ENCODE measurements around the gene GSDMA.
"Not testable (repeated sequence)": the region's sequence is repeated elsewhere in the genome, so short reads cannot be mapped to it uniquely, and the experiment has no call there.

GSDMA gene

DNA sequence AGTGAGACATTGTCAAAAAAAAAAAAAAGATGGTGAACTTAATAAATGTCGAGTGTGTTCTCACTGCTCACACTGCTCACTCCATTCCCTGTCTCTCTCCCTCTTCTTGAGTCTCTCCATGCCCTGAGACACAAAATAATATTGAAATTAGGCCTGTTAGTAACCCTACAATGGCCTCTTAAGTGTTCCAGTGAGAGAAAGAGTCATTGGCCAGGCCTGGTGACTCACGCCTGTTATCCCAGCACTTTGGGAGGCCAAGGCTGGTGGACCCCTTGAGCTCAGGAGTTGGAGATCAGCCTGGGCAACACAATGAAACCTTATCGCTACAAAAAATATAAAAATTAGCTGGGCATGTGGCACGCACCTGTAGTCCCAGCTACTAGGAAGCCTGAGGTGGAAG lies 36.3 kb downstream of the GSDMA start:
- no peak for DNase-seq

DNA sequence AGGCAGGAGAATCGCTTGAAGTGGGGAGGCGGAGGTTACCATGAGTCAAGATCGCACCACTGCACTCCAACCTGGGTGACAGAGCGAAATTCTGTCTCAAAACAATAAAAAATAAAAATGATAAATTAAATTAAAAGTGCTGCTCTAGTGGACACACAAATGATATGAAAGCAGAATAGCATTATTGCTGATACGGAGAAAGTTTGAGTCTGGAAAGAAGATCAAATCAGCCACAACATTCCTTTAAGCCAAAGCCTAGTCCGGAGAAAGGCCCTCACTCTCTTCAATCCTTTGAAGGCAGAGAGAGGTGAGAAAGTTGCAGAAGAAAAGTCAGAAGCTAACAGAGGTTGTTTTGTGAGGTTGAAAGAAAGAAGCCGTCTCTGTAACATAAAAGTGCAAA lies 37.4 kb downstream of the GSDMA start:
- no peak for DNase-seq

DNA sequence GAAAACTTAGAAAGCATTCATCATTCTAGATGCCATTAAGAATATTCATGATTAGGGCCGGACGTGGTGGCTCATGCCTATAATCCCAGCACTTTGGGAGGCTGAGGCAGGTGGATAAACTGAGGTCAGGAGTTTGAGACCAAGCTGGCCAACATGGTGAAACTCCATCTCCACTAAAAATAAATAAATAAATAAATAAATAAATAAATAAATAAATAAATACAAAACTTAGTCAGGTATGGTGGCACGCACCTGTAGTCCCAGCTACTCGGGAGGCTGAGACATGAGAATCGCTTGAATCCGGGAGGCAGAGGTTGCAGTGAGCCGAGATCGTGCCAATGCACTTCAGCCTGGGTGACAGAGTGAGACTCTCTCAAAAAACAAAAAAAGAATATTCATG lies 38.5 kb downstream of the GSDMA start:
- not testable (repeated sequence) for DNase-seq

DNA sequence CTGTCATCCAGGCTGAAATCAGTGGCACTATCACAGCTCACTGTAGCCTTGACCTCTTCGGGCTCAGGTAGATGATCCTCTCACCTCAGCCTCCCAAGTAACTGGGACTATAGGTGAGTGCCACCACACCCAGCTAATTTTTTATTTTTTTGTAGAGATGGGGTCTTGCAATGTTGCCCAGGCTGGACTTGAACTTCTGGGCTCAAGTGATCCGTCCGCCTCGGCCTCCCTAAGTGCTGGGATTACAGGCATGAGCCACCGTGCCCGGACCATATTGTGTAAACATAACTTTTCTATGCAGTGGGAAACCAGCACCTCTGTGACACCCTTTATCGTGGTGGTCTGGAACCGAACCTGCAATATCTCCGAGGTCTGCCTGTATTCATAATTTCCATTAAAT lies 41.3 kb downstream of the GSDMA start:
- no peak for DNase-seq

DNA sequence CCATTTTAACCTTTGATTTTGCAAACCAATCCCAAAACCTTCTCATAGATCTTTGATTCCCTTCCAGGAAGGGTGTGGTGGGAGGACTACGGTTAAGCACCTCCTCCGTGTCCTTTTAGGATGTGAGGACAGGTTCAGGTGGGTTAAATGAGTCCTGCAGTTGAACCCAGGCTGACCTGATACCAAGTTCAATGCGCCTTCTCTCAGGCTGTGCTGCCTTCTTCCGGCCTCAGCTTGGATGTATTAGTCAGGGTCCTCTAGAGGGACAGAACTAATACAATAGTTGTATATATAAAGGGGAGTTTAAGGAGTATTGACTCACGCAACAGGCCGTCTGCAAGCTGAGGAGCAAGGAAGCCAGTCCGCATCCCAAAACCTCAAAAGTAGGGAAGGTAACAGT lies 41.9 kb downstream of the GSDMA start:
- no peak for DNase-seq

DNA sequence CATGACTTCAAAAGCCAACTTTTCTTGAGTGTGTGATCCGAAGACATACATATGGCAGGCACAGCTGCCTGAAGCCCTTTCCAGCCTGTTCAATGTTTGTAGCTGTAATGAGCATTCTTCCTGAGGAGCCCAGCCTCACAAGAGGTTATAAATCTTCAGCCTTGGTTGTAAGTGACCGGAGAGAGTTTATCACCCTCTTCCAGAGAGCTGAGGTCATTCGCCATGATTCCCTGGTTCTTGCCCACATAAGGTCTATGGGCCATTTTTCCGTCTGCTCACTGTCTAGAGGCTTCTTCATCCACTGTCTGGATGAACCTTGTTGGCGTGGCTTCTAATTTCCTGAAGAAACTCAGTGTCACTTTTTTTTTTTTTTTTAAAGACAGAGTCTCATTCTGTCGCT lies 42.7 kb downstream of the GSDMA start:
- DNase-seq, result no peak

DNA sequence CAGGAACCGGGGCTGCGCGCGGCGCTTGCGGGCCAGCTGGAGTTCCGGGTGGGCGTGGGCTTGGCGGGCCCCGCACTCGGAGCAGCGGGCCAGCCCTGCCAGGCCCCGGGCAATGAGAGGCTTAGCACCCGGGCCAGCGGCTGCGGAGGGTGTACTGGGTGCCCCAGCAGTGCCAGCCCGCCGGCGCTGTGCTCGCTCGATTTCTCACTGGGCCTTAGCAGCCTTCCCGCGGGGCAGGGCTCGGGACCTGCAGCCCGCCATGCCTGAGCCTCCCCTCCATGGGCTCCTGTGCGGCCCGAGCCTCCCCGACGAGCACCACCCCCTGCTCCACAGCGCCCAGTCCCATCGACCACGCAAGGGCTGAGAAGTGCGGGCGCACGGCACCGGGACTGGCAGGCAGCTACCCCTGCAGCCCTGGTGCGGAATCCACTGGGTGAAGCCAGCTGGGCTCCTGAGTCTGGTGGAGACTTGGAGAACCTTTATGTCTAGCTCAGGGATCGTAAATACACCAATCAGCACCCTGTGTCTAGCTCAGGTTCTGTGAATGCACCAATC lies 48.2 kb downstream of the GSDMA start:
- not testable (repeated sequence) for DNase-seq

DNA sequence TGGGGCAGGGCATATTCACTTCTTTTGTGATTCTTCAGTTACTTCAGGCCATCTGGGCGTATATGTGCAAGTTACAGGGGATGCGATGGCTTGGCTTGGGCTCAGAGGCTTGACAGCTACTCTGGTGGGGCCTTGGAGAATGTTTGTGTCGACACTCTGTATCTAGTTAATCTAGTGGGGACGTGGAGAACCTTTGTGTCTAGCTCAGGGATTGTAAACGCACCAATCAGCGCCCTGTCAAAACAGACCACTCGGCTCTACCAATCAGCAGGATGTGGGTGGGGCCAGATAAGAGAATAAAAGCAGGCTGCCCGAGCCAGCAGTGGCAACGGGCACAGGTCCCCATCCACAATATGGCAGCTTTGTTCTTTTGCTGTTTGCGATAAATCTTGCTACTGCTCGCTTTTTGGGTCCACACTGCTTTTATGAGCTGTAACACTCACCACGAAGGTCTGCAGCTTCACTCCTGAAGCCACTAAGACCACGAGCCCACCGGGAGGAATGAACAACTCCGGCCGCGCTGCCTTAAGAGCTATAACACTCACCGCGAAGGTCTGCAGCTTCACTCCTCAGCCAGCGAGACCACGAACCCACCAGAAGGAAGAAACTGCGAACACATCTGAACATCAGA lies 49.3 kb downstream of the GSDMA start:
- DNase-seq, result not testable (repeated sequence)

DNA sequence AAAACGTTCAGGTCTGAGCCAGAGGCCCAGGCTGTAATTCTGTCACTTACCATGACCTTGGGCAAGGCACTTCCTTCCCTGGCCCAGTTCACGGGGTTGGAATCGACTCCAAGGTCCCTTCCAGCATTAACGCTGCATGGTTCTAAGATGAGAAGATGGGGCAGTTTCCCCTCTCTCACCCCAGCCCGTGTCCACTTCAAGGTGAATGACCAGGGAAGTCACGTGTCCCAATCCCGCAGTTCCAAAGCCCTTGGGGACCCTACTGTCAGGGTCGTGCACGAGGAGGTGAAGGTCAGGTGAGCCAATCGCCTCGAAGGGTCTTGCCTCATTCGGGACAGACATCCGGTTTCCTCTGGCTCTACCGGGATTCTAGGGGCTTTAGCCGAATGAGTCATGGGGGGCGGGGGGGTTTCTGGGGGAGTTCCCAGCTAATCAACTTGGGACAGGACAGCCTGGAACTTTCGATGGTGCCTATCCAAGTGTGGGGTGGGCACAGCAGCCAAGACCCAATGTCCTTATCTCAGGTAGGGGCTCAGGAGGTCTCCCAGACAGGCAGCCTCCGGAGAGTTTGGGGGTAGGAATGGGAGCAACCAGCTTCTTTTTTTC lies 51.7 kb downstream of the GSDMA start:
- no peak for DNase-seq

DNA sequence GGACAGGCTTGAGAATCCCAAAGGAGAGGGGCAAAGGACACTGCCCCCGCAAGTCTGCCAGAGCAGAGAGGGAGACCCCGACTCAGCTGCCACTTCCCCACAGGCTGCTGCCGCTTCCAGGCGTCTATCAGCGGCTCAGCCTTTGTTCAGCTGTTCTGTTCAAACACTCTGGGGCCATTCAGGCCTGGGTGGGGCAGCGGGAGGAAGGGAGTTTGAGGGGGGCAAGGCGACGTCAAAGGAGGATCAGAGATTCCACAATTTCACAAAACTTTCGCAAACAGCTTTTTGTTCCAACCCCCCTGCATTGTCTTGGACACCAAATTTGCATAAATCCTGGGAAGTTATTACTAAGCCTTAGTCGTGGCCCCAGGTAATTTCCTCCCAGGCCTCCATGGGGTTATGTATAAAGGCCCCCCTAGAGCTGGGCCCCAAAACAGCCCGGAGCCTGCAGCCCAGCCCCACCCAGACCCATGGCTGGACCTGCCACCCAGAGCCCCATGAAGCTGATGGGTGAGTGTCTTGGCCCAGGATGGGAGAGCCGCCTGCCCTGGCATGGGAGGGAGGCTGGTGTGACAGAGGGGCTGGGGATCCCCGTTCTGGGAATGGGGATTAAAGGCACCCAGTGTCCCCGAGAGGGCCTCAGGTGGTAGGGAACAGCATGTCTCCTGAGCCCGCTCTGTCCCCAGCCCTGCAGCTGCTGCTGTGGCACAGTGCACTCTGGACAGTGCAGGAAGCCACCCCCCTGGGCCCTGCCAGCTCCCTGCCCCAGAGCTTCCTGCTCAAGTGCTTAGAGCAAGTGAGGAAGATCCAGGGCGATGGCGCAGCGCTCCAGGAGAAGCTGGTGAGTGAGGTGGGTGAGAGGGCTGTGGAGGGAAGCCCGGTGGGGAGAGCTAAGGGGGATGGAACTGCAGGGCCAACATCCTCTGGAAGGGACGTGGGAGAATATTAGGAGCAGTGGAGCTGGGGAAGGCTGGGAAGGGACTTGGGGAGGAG lies 52.5 kb downstream of the GSDMA start, which contains the start of gene CSF3:
Gene CSF3 (plus strand): TSS at position 436 of the 993 bp plus-strand sequence. CDS start 35 bp downstream, at position 471.
- no peak for DNase-seq

DNA sequence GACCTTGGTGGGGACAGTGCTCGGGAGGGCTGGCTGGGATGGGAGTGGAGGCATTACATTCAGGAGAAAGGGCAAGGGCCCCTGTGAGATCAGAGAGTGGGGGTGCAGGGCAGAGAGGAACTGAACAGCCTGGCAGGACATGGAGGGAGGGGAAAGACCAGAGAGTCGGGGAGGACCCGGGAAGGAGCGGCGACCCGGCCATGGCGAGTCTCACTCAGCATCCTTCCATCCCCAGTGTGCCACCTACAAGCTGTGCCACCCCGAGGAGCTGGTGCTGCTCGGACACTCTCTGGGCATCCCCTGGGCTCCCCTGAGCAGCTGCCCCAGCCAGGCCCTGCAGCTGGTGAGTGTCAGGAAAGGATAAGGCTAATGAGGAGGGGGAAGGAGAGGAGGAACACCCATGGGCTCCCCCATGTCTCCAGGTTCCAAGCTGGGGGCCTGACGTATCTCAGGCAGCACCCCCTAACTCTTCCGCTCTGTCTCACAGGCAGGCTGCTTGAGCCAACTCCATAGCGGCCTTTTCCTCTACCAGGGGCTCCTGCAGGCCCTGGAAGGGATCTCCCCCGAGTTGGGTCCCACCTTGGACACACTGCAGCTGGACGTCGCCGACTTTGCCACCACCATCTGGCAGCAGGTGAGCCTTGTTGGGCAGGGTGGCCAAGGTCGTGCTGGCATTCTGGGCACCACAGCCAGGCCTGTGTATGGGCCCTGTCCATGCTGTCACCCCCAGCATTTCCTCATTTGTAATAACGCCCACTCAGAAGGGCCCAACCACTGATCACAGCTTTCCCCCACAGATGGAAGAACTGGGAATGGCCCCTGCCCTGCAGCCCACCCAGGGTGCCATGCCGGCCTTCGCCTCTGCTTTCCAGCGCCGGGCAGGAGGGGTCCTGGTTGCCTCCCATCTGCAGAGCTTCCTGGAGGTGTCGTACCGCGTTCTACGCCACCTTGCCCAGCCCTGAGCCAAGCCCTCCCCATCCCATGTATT lies 53.5 kb downstream of the GSDMA start:
- DNase-seq, result no peak

DNA sequence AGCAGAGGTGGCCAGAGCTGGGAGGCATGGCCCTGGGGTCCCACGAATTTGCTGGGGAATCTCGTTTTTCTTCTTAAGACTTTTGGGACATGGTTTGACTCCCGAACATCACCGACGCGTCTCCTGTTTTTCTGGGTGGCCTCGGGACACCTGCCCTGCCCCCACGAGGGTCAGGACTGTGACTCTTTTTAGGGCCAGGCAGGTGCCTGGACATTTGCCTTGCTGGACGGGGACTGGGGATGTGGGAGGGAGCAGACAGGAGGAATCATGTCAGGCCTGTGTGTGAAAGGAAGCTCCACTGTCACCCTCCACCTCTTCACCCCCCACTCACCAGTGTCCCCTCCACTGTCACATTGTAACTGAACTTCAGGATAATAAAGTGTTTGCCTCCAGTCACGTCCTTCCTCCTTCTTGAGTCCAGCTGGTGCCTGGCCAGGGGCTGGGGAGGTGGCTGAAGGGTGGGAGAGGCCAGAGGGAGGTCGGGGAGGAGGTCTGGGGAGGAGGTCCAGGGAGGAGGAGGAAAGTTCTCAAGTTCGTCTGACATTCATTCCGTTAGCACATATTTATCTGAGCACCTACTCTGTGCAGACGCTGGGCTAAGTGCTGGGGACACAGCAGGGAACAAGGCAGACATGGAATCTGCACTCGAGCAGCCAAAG lies 54.7 kb downstream of the GSDMA start:
- no peak for DNase-seq

DNA sequence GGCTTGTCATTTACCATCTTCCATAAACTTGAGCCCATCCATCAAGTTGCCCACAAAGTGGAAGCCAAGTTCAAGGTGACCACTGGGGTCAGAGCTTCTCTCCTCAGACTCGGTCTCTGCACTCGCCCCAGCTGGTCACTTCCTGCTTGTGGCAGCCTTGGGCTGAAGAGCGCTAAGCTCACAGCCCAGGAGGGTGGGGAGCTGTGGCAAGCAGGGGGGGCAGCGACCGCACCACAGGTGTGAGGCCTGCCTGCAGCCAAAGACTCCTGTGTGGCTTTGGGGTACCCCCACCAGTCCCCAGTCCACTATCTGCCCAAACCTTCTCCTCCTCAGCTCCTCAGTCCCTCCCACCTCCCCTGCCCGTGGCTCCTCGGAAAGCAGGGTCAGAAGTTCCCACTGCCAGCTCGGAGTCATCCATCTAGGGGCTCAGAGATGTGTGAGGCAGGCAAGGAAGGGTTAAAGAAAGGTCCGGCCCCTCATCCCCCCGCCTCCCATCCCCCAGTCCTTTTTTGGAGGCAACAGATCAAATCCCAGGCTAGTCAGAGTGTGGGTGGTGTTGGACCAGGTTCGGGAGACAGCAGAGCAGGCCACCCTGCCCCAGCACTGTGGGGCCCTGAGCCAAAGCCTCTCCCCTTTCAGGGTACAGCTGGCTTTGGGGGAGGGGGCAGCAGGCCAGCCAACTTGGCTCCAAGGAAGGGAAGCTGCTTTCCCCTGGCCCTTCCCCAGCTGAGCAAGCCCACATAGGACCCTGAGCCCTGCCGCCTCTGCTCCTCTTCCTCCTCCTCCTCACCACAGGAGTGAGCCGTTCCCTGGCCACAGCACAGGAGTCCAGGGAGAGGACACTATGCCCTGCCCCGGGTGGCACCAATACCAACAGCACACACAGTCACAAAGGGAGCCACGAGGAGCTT lies 55.7 kb downstream of the GSDMA start:
- DNase-seq, result no peak

DNA sequence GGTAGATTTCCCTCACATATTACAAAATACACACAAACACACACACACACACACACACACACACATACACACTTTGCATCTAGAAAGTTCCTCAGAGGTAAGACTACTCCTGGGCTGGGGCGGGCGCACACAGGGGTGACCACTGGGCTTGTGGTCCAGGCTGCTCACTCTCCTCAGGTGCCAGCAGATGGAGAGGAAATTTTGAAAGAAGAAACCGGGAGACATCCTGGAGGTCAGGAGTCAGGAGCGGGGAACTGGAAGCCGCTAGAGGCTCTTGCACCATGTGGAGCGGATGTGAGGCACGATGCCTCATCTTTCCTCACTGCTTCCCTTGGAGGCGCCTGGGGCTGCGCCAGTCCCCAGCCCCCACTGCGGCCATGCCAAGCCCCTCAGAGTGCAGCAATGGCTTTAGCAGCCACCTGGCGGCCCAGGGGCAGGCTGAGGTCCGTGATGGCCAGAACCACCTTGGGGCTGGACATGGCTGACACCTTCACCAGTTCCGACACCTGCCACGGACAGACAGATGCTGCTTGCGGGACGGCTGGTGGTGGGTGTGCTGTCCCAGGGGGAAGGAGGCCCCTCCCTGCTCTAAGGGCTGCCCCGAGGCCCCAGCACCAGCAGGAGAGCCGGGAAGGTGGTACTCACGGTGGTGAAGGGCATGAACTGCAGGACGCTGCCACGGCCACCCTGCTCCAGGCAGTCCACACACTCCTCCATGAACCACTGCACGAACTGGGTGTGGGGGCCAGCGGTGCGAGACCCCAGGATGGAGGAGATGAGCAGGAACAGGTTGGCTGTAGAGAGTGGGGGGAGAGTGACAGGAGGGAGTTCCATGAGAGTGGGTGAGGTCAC lies 56.6 kb downstream of the GSDMA start:
- DNase-seq, result no peak

DNA sequence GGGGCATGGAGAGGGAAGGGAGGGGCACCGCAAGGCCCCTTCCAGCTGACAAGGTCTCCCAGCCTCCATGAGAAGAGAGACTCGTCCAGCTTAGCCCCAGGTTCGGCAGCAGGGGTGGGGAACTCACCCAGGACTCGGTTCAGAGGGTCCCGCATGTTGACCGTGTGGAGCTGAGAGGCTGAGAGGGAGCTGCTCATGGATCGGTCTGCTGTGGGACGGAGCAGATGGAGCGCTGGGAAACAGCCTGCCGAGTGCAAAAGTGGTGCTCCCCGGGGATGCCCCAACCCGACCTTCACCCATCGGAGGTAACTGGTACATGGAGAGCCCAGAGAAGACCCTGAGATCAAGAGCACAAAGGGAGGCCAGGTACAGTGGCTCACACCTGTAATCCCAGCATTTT lies 57.3 kb downstream of the GSDMA start:
- DNase-seq, result no peak

DNA sequence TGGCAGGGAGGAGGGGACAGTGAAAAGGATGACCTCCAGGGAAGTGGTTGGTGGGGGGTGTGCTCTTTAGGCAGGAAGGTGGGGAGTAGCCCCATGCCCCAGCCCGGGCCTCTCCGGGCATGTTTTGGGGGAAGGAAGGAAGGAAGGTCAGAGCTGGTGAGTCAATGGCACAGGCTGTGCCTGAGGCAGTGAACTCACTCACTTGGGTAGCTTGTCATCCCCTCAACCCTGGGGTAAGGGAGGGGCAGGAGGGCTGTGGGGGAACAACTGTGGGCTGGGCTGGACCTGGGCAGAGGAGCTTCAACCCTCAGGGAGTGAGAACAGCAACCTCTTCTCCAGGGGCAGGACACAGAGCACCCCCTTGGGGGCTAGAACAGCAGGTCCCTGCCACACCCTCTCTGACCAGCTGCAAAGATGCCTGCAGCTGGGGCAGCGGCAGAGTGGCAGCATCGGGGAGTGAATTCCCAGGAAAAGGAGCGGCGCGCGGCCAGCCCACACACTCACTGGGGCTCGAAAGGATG lies 58.7 kb downstream of the GSDMA start:
- no peak for DNase-seq

DNA sequence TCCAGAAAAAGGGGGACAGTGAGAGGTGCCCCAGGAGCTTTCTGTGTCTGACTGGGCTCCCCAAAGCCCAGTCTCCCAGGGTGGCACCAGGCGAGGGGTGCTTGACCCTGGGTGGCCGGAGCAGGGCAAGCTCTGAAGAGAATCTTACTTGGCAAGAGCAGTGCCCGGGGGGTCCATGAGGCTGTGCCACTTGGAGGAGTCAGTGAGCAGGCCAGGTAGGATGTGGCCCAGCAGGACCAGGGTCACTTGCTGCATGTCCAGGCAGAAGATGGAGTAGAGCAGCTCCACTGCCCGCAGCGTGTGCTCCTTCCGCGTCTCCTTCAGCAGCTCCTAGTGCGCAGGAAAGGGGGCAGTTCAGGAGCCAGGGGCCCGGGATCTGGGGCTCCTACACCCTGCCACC lies 59.7 kb downstream of the GSDMA start:
- no peak for DNase-seq

DNA sequence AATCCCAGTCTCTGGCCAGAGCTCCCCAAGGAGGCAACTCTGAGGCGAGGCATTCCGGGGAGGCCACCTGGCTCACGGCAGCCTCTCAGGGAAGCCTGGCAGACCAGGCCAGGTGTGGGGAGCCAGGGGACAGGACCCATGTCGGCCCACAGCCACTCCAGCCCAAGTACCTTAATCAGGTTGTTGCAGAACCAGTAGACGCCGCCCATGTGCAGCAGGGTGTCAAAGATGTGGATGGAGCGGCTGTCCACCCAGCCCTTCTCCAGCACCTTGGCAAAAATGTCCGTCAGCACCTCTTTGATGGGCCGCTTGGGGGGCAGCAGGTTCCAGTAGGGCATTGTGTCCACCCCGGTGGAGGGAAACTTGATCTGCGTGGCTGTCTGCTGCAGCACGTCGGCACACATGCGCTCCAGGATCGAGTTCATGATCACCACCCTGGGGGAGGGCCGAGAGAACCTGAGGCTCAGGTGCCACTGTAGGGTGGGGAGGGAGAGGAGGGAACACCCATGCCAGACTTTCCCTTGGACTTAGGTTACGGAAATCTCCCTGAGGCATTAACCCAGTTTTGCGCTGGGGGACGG lies 60.2 kb downstream of the GSDMA start:
- no peak for DNase-seq

All from effector CD8-positive, alpha-beta T cell (primary cell).